NAMALWA (cell line): ENCODE results near the gene RNU7-1.

Source experiments
- DNase-seq: peaks from one replicate; pipeline ENCODE4 v3.0.0-alpha.2; 2015; ENCODE audit warnings: low spot score

The RNU7-1 gene

DNA sequence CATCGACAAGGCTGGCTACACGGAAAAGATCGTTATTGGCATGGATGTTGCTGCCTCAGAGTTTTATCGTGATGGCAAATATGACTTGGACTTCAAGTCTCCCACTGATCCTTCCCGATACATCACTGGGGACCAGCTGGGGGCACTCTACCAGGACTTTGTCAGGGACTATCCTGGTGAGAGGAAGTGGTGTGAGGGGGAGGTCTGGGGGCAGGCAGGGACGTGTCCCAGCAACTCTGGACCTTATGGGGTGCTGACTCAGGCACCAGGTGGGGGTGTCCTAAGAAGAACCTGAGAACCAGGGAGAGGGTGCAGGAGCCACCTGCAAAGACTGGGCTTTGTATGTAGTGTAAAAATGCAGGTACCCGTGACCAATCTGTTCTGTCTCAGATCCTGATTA lies 24.0 kb upstream of the RNU7-1 start:
- no peak for DNase-seq

GRCh38 chr12:6921539-6921938 lies 22.1 kb upstream of the RNU7-1 start:
- no peak for DNase-seq

- DNase-seq, result peak; percentile 58
Observed at GRCh38 chr12:6921996-6922946, 21.3 kb upstream of the RNU7-1 start.

- no peak for DNase-seq
Observed at GRCh38 chr12:6923003-6923732, 20.4 kb upstream of the RNU7-1 start.

DNA sequence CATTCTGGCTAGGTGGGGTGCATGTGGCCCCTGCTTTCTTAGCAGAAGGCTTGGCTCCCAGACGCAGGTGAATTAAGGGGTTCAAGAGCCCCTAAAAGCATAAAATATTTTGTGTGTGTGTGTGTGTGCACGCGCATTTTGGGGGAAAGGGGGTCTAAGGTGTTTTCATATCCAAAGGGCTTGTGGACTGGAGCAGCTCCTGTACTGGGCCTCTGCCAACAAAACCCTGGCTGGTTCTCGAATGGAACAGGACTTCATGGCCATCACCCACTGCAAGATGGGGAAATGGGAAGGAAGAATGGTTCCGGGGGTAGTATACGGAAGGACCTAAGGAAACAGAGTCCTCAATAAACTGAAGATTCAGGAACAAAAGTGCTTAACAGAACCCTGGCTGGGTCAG lies 19.8 kb upstream of the RNU7-1 start:
- DNase-seq, result no peak

DNA sequence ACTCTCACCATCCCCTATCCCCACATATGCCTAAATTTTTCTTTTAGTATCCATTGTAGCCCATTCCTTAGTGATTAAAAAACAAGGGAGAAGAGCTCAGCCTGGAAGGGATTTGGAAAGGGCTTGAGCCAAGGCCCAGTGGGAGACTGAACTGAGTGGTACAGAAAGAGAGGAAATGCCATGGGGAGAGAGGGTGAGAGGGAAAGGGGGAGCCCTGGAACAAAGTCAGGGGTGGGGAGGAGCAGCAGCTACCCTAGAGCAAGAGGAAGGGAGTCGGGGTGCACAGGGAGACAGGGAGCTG lies 18.4 kb upstream of the RNU7-1 start:
- no peak for DNase-seq

DNA sequence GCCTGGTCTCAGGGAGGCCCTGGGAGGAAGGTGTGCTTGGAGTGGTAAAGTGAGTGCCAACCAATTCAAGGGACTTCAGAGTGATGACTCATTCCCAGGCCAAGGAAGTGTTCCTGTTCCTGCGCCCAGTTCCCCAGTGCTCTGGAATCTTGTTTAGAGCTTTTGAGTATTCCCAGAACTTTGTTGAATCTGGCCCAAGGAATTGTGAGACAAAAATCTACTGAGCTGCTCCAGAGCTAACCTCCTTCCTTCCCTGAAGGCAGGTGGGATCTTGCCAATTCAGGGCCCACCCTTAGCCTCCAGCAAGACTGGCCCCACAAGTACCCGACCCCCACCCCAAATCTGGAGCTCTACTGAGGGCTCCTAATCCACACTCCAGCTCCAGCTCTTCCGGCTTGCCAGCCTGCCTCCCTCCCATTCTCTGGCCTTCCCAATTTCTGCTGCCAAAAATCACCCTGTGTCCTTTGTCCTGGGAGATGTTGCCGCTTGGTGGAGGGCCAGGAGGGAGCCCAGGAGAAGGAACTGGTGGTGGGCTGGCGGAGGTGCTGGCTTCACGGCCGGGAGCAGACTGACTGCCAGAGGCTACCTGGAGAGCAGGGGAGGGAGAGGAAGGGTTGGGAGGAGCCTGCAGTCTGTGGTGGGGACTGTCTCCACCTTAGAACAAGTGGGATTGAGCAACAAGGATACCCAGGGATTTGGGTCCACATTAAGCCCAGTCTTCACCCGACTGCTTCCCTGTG lies 17.9 kb upstream of the RNU7-1 start:
- DNase-seq, result no peak

- DNase-seq, result no peak
Observed at GRCh38 chr12:6927379-6928021, 16.1 kb upstream of the RNU7-1 start, which contains the start of gene ATN1. Gene ATN1 (plus strand): TSS chr12:6927959. CDS start chr12:6934002, 6,043 bp downstream.

DNA sequence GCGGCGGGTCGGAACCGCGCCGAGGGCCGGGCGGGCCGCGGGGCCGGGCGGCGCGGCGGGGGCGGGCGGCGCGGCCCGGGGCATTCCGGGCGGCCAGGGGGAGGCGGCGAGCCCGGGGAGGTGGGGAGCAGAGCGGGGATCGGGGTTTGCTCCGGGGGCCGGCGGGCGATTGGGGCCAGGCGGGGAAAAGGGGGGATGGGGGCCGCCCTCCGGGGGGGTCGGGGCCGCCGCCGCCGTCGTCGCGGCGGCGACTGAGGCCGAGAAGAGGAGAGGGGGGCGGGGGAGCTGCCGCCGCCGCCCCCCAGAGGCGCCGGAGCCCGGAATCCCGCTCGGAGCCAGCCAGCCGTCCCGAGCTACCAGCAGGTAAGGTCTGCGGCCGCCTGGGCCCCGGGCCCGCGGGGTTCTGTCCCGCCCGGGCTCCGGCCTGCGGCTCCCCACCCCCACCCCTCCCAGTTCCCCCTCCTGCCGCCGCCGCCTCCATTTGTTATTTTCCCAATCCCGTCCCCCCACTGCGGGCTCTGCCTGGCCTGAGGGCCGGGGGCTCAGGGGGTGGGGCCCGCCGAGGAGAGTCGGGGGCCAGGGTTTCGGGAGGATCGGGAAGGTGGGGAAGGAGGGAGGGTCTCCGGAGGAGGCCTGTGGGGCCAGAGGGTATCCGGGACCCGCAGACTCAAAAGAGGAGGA lies 15.5 kb upstream of the RNU7-1 start:
- DNase-seq, result no peak

DNA sequence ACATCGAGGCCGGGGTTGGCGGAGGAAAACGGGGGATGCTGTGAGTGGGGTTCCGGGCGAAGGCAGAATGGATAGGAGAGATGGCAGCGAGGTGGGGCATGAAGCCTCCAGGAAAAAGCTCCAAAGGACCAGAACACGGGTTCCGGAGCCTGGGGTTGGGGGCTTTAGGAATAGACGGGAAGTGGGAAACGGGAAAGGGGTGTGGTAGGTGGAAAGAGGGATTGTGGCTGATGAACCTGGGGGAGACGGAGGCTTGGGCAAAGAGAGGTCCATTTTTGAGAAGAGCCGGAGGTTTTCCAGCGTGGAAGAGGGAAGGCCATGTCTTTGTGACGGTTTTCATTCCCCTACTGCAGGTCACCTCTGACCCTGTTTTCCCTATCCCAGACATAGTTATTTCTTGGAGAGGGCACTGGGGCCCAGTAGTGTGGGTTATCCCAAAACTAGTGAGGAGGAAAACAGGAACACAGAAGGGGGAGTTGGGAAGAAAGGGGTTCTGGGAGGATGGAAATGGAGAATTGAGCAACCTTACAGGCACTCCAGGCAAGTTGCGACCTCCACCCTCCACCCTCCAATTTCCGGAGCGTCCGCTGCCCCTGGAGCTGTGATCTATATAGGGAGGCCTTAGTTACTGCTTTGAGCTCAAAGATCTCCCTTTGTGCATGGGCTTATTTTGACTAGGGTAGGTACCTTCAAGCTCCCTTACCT lies 14.8 kb upstream of the RNU7-1 start:
- DNase-seq, result no peak

DNA sequence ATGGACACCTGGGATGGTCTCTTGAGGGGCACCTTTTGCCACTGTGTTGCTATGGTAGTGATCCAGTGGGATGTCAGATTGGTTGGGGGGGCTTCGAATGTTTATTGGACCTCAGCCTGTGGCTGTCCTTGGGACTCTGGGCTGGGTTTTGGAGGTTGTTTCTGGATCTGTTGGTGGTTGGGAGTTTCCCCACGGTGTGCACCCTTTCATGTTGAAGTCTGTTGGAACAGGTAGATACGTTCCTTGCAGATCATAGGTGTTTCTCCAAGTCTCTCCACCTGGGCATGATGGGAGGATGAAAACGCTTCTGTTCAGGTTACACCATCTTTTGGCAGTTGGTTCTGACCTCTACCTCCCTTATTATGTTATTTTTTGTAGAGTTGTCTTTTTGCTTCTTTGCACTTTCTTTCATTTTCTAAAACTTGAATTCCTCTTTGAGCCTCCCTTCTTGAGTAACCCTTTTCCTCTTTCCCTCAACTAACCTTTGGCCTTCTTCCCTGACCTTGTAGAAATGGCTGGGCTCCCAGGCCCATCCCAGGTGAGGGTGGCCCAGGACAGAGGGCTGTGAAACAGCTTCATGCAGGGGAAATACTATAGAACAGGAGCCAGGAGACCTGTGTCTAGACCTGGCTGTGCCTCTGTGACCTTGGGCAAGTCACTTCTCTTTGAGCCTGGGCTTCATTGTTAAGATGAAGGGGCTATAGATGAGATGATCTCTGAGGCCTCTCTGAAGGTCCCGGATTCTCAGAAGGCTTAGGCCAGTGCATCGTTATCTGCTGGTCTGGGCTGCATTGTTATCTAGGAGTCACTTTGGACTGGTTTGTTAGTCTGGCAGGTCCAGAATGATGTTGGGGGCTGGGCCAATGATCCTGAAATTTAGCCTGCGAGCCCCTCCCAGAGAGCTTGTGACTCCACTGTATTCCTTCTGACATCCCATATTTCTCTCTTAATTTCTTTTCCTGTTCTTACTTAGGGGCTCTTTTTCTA lies 13.9 kb upstream of the RNU7-1 start:
- DNase-seq, result no peak

- DNase-seq, result no peak
Observed at GRCh38 chr12:6932766-6933165, 10.8 kb upstream of the RNU7-1 start.

GRCh38 chr12:6934110-6934509 lies 9.5 kb upstream of the RNU7-1 start:
- no peak for DNase-seq

- no peak for DNase-seq
Observed at GRCh38 chr12:6935371-6936193, 8.0 kb upstream of the RNU7-1 start.

- no peak for DNase-seq
Observed at GRCh38 chr12:6936194-6936635, 7.4 kb upstream of the RNU7-1 start.

GRCh38 chr12:6936636-6937480 lies 6.8 kb upstream of the RNU7-1 start:
- DNase-seq, result peak; percentile 83

- DNase-seq, result peak; percentile 98
Observed at GRCh38 chr12:6937481-6938352, 5.9 kb upstream of the RNU7-1 start.
